Stomach (tissue), 4 donors: ENCODE measurements around the gene AP2S1.

Experiments used
- EP300 ChIP-seq: sonication (generic); formaldehyde crosslinking; IDR thresholded peaks from one replicate; pipeline ENCODE4 v1.6.1; 2017; ENCODE audit warnings: antibody characterized with exemption
- POLR2A ChIP-seq, 4 donors: fragments of 450-650 bp; IDR thresholded peaks; one replicate each; pipeline ENCODE4 v1.6.1; 2016; ENCODE audit warnings: antibody characterized with exemption in 4 of 4, control low read depth in 2 of 4, mild to moderate bottlenecking in 1 of 4, moderate library complexity in 1 of 4
- POLR2AphosphoS5 ChIP-seq, 3 donors: sonication (generic); formaldehyde crosslinking; IDR thresholded peaks; one replicate each; pipeline ENCODE4 v1.6.1; 2016; ENCODE audit warnings: antibody characterized with exemption in 3 of 3
- TF ChIP-seq, protein P1 (sequence below), 7 experiments: fragments of 450-650 bp in 4 of 7; fragments of 200-600 bp in 3 of 7; sonication (generic) in 3 of 7; IDR thresholded peaks; one replicate each; pipeline ENCODE4 v1.5.1; 2016 to 2019; ENCODE audit warnings: antibody characterized with exemption in 7 of 7, control low read depth in 2 of 7, mild to moderate bottlenecking in 1 of 7

GRCh38 chr19:46887240-46887782 lies 36.7 kb upstream of the AP2S1 start:
- TF ChIP-seq, protein P1, sequence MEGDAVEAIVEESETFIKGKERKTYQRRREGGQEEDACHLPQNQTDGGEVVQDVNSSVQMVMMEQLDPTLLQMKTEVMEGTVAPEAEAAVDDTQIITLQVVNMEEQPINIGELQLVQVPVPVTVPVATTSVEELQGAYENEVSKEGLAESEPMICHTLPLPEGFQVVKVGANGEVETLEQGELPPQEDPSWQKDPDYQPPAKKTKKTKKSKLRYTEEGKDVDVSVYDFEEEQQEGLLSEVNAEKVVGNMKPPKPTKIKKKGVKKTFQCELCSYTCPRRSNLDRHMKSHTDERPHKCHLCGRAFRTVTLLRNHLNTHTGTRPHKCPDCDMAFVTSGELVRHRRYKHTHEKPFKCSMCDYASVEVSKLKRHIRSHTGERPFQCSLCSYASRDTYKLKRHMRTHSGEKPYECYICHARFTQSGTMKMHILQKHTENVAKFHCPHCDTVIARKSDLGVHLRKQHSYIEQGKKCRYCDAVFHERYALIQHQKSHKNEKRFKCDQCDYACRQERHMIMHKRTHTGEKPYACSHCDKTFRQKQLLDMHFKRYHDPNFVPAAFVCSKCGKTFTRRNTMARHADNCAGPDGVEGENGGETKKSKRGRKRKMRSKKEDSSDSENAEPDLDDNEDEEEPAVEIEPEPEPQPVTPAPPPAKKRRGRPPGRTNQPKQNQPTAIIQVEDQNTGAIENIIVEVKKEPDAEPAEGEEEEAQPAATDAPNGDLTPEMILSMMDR (IDR thresholded peaks at IDR 0.05): no peak
- no peak for TF ChIP-seq POLR2A (IDR thresholded peaks at IDR 0.05)
- TF ChIP-seq POLR2AphosphoS5 (IDR thresholded peaks at IDR 0.05): no peak
- TF ChIP-seq EP300: no peak
